ENCODE measurements around the gene SFTPB. TPM values are rescaled to one million over a fixed set of nuclear protein-coding genes. Genes with fewer than 3 reads are reported as not detected.
"Not testable (repeated sequence)": the region's sequence is repeated elsewhere in the genome, so short reads cannot be mapped to it uniquely, and the experiment has no call there.

The SFTPB gene
- total RNA-seq, 1 experiment from 2014 or later, result not detected

GRCh38 chr2:85617723-85618122 is 50.3 kb downstream of the SFTPB start:
- DNase-seq (ENCODE audit: low read depth), result not testable (repeated sequence)

DNA sequence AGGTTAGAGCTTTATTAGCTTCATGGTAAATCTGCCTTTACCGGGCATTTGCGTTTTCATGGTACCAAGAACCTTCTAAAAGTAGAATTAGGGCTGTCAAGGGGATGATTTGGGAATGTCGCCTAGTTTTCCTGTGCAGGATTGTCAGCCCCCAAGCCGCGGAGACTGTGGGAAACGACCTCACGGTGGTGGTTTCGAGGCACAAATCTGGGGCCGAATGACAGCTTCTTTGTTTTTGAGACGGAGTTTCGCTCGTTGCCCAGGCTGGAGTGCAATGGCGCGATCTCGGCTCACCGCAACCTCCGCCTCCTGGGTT is 52.6 kb downstream of the SFTPB start:
- no peak for DNase-seq (ENCODE audit: low read depth)

DNA sequence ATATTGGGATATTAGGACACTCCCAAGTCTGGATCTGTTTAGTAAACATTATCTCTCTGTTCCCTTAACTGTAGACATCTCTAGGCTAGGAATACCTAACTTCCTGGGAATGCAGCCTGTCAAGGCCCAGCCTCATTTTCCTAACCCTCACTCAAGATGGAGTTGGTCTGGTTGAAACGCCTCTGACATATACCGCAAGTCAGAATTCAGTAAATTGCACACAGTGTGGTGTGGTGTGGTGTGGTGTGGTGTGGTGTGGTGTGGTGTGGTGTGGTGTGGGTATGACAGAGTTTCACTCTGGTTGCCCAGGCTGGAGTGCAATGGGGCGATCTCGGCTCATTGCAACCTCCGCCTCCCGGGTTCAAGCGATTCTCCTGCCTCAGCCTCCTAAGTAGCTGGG is 53.2 kb downstream of the SFTPB start:
- DNase-seq (ENCODE audit: low read depth), result not testable (repeated sequence)

- DNase-seq (ENCODE audit: low read depth), result no peak
These were observed 54.1 kb downstream of the SFTPB start for GRCh38 chr2:85613717-85614515.

- peak; percentile 84 for DNase-seq (ENCODE audit: low read depth)
These were observed 56.1 kb downstream of the SFTPB start, which contains the start of gene C2orf68 for GRCh38 chr2:85611705-85612587. TSS of gene C2orf68 (minus strand) at chr2:85612066. CDS start at chr2:85611984, 82 bp downstream.

DNA sequence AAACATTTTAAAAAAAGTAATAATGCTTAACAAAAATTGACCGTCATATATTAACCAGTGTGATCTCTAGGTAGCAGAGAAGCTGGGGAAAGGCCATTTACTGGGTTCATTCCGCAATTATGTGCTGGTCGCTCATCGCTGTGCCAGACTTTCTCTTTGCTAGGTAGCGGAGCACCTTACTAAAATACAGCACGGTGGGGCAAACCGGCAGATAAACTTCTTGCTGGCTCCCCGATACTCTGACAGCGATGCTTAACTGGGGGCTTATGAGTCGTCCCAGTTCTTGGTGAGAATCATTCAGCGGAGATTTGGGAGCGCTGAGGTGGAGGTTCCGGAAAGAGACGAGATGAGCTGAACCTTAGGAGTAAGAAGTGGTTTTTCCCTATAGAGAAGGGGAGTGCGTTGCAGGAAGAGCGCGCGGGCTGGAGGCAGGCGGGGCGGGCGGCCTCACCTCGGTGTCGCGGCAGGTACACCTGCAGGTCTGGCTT is 56.7 kb downstream of the SFTPB start:
- no peak for DNase-seq (ENCODE audit: low read depth)

Other genes with a start within 250 kb of the SFTPB start
- 0.26 TPM in 1 of 2 replicates, not detected in the other for gene SH2D6, start 249.5 kb downstream of the SFTPB start, total RNA-seq (2014; rRNA removed; shearing (Covaris generic))
- 82.1 and 140 TPM in 2 replicates for gene MAT2A, start 129.0 kb downstream of the SFTPB start, total RNA-seq (2014; rRNA removed; shearing (Covaris generic))
- 37.8 and 41.9 TPM in 2 replicates for gene GGCX, start 106.7 kb downstream of the SFTPB start, total RNA-seq (2014; rRNA removed; shearing (Covaris generic))
- gene VAMP8, start 90.6 kb downstream of the SFTPB start, total RNA-seq (2014; rRNA removed; shearing (Covaris generic)), result 2.6 and 5.1 TPM in 2 replicates
- gene VAMP5, start 83.8 kb downstream of the SFTPB start, total RNA-seq (2014; rRNA removed; shearing (Covaris generic)), result not detected in 2 replicates
- 192 and 302 TPM in 2 replicates for gene RNF181, start 72.5 kb downstream of the SFTPB start, total RNA-seq (2014; rRNA removed; shearing (Covaris generic))
- 7.0 and 9.7 TPM in 2 replicates for gene TMEM150A, start 65.5 kb downstream of the SFTPB start, total RNA-seq (2014; rRNA removed; shearing (Covaris generic))
- 26.5 and 31.4 TPM in 2 replicates for gene C2orf68, start 56.1 kb downstream of the SFTPB start, total RNA-seq (2014; rRNA removed; shearing (Covaris generic))
- gene USP39, start 52.0 kb downstream of the SFTPB start, total RNA-seq (2014; rRNA removed; shearing (Covaris generic)), result 87.9 and 95.0 TPM in 2 replicates
- gene GNLY, start 26.2 kb upstream of the SFTPB start, total RNA-seq (2014; rRNA removed; shearing (Covaris generic)), result not detected in 2 replicates
- 2.1 and 3.8 TPM in 2 replicates for gene ATOH8, start 85.8 kb upstream of the SFTPB start, total RNA-seq (2014; rRNA removed; shearing (Covaris generic))
- gene ST3GAL5, start 220.8 kb upstream of the SFTPB start, total RNA-seq (2014; rRNA removed; shearing (Covaris generic)), result 1.2 TPM in 2 replicates